HepG2 (cell line): ENCODE data around the gene AUP1. TPM values are rescaled to one million over a fixed set of nuclear protein-coding genes. Genes with fewer than 3 reads are reported as not detected.

Experiments
- ATF2 ChIP-seq: sonication (generic); formaldehyde crosslinking; IDR thresholded peaks from 2 replicates; pipeline ENCODE4 v1.4.0; 2020; ENCODE audit warnings: missing genetic modification reagents
- BRF2 ChIP-seq: sonication (generic); formaldehyde crosslinking; IDR thresholded peaks from 2 replicates; pipeline ENCODE4 v1.8.1; 2022; ENCODE audit warnings: mild to moderate bottlenecking, missing genetic modification reagents
- DNMT1 ChIP-seq: sonication (generic); formaldehyde crosslinking; IDR thresholded peaks from 2 replicates; pipeline ENCODE4 v1.5.1; 2020; ENCODE audit warnings: mild to moderate bottlenecking, missing genetic modification reagents
- GATAD2A ChIP-seq: IDR thresholded peaks from 2 replicates; pipeline ENCODE4 v1.6.1; 2016
- HNF1A ChIP-seq, 2 experiments: sonication (generic) in 1 of 2; formaldehyde crosslinking in 1 of 2; IDR thresholded peaks; 2 replicates each; pipeline versions ENCODE4 v1.4.0 to v1.6.1; 2016 to 2020; ENCODE audit warnings: borderline replicate concordance in 1 of 2, low read depth in 1 of 2, mild to moderate bottlenecking in 1 of 2, missing genetic modification reagents in 1 of 2
- MAZ ChIP-seq, 2 experiments: sonication (generic) in 1 of 2; formaldehyde crosslinking in 1 of 2; IDR thresholded peaks; 2 replicates each; pipeline versions ENCODE4 v1.5.0 to v1.6.1; 2012 to 2020; ENCODE audit warnings: low read depth in 2 of 2, mild to moderate bottlenecking in 2 of 2, borderline replicate concordance in 1 of 2, improper control_type of control experiment in 1 of 2, low read length in 1 of 2, missing genetic modification reagents in 1 of 2, moderate library complexity in 1 of 2
- MIXL1 ChIP-seq: IDR thresholded peaks from 2 replicates; pipeline ENCODE4 v1.6.1; 2016
- NBN ChIP-seq: fragments of 450-650 bp; conservative IDR thresholded peaks from 2 replicates; pipeline ENCODE4 v1.6.1; 2017
- POLR2G ChIP-seq: fragments of 200-400 bp; formaldehyde crosslinking; IDR thresholded peaks from 2 replicates; pipeline ENCODE4 v1.6.1; 2018; ENCODE audit warnings: mild to moderate bottlenecking, low read depth, low read length, moderate library complexity
- PRDM10 ChIP-seq: sonication (generic); formaldehyde crosslinking; IDR thresholded peaks from 2 replicates; pipeline ENCODE4 v1.4.0; 2020; ENCODE audit warnings: low read depth, missing genetic modification reagents
- TMF1 ChIP-seq: sonication (generic); formaldehyde crosslinking; IDR thresholded peaks from 2 replicates; pipeline ENCODE4 v1.8.1; 2022; ENCODE audit warnings: low read depth, missing genetic modification reagents
- YEATS4 ChIP-seq: sonication (generic); formaldehyde crosslinking; IDR thresholded peaks from 2 replicates; pipeline ENCODE4 v1.4.0; 2020; ENCODE audit warnings: missing genetic modification reagents, borderline replicate concordance
- ZNF138 ChIP-seq: sonication (generic); formaldehyde crosslinking; IDR thresholded peaks from 2 replicates; pipeline ENCODE4 v1.5.0; 2020; ENCODE audit warnings: mild to moderate bottlenecking, low read depth, missing genetic modification reagents
- ZNF274 ChIP-seq: sonication (generic); formaldehyde crosslinking; IDR thresholded peaks from 2 replicates; pipeline ENCODE4 v1.5.1; 2020; ENCODE audit warnings: mild to moderate bottlenecking, missing genetic modification reagents
- ZNF350 ChIP-seq: sonication (generic); formaldehyde crosslinking; IDR thresholded peaks from 2 replicates; pipeline ENCODE4 v1.4.0; 2020; ENCODE audit warnings: mild to moderate bottlenecking, low read depth, missing genetic modification reagents, borderline replicate concordance
- ZNF879 ChIP-seq: sonication (generic); formaldehyde crosslinking; IDR thresholded peaks from 2 replicates; pipeline ENCODE4 v1.8.1; 2023; ENCODE audit warnings: missing genetic modification reagents
- ZSCAN29 ChIP-seq: sonication (generic); formaldehyde crosslinking; conservative IDR thresholded peaks from 2 replicates; pipeline ENCODE4 v1.4.0; 2020; ENCODE audit warnings: mild to moderate bottlenecking, missing genetic modification reagents
- polyA plus RNA-seq, 8 experiments: library from polyadenylated mRNA; depleted of rRNA in 3 of 8; stranded (reverse) in 7 of 8; unstranded in 1 of 8; fragments of >200 nt; fragmentation: Illumina TruSeq in 4 of 8; extraction: Trizol in 4 of 8; gene quantifications; 2 replicates each; pipeline versions ENCODE4 v1.2.1 to v1.2.3, GENCODE V29; 2011 to 2016; ENCODE audit warnings: low read depth in 4 of 8, missing spikeins in 1 of 8, mixed read lengths in 1 of 8; ENCODE audit not compliant: insufficient read depth in 1 of 8
- total RNA-seq, 5 experiments: library from RNA; depleted of rRNA; stranded (reverse); fragments of >200 nt; fragmentation: Illumina TruSeq; extraction: Trizol; gene quantifications; 2 replicates each; pipeline ENCODE4 v1.2.3, GENCODE V29; 2016; ENCODE audit warnings: low read depth in 1 of 5

AUP1 gene
- total and polyA plus RNA-seq, 2 of the 13 experiments (the other 11 are each of a cell fraction or from before 2014, with no cell fraction given), result 174 to 267 TPM

- TF ChIP-seq ATF2 (CRISPR knock-in tag) (peak; percentile 39; the same call in 1 of the 2 replicates), ZNF138 (peak; percentile 17; the same call in 1 of the 2 replicates), MIXL1 (CRISPR knock-in tag) (no peak), ZSCAN29 (CRISPR knock-in tag) (0 out of 2 replicates have a peak, but pooled peaks have one; percentile 46), YEATS4 (peak; percentile 84), HNF1A (IDR thresholded peaks at IDR 0.05; ENCODE audit: low read depth) (no peak), HNF1A (CRISPR knock-in tag; IDR thresholded peaks at IDR 0.05; ENCODE audit: borderline replicate concordance) (peak; percentile 42; the same call in 1 of the 2 replicates), GATAD2A (peak; percentile 69), POLR2G (peak; percentile 79), PRDM10 (no peak; the same call in 1 of the 2 replicates), DNMT1 (CRISPR knock-in tag) (peak; percentile 64; the same call in 1 of the 2 replicates), ZNF274 (peak; percentile 60; the same call in 1 of the 2 replicates), ZNF350 (CRISPR knock-in tag) (peak; percentile 39), ZNF879 (CRISPR knock-in tag) (no peak), BRF2 (peak; percentile 57; the same call in 1 of the 2 replicates), MAZ (IDR thresholded peaks at IDR 0.05; ENCODE audit: borderline replicate concordance, low read depth, low read length) (no peak; the same call in 1 of the 2 replicates), MAZ (CRISPR knock-in tag; IDR thresholded peaks at IDR 0.05; ENCODE audit: low read depth) (peak; percentile 44; the same call in 1 of the 2 replicates), TMF1 (CRISPR knock-in tag) (peak; percentile 60; the same call in 1 of the 2 replicates), NBN (no peak)
Observed at GRCh38 chr2:74502720-74503505, 26.6 kb downstream of the AUP1 start (continued).
